K562 (cell line): Measurements from ENCODE around the gene HMOX2. TPM values are rescaled to one million over a fixed set of nuclear protein-coding genes. Genes with fewer than 3 reads are reported as not detected.

ENCODE experiments used
- ATAC-seq: fragments of 200-7000 bp; cut with Tn5 transposase; 3 replicates; pipeline ENCODE4 v1.9.1; 2020; ENCODE audit warnings: moderate library complexity
- BruUV-seq: library from RNA; stranded (reverse); fragments of 400-500 nt; replicated peaks from 2 replicates; lab custom pipeline; 2021; lab: Mats Ljungman, UMichigan
- CTCF ChIA-PET: fragments of 300-600 bp; formaldehyde crosslinking; extraction: SDS; loops from one replicate; lab custom pipeline; 2021; ENCODE audit warnings: low intra/inter-chr PET ratio; lab: Yijun Ruan, JAX
- POLR2A ChIA-PET: fragments of 300-600, 350-650 bp; sonication (Branson Sonifier 250); formaldehyde crosslinking; extraction: SDS; loops from one replicate; lab custom pipeline; 2021; ENCODE audit warnings: antibody characterized with exemption, inconsistent platforms; lab: Yijun Ruan, JAX
- DNase-seq, 4 experiments: peaks; one replicate each; pipeline versions ENCODE4 v3.0.0 to v3.0.0-alpha.2; 2011 to 2018; ENCODE audit warnings: low spot score in 3 of 4, mixed read lengths in 3 of 4; ENCODE audit errors: extremely low read depth in 1 of 4
- FAIRE-seq: peaks from 2 replicates; lab custom pipeline; 2011; peaks lifted over from hg19 to GRCh38; lab: Jason Lieb, UNC
- H2AFZ ChIP-seq: 2 replicates; pipeline ENCODE4 v1.6.0; 2011; ENCODE audit warnings: low read depth, low read length, control low read depth, inconsistent platforms
- H3K27ac ChIP-seq: fragments of 200-600 bp; 3 replicates; pipeline ENCODE4 v1.8.0; 2011; ENCODE audit warnings: low read depth, mild to moderate bottlenecking, control low read depth, inconsistent platforms, low read length, moderate library complexity, mixed read lengths; ENCODE audit errors: extremely low read depth
- H3K27me3 ChIP-seq, 2 experiments: fragments of 300-600 bp in 1 of 2; 2 replicates in 1 of 2; 3 replicates in 1 of 2; pipeline versions ENCODE4 v1.6.0 to v1.8.0; 2011; ENCODE audit warnings: inconsistent platforms in 2 of 2, low read length in 2 of 2, mild to moderate bottlenecking in 1 of 2, mixed read lengths in 1 of 2, moderate library complexity in 1 of 2; ENCODE audit not compliant: control insufficient read depth in 2 of 2, insufficient read depth in 2 of 2
- H3K36me3 ChIP-seq: fragments of 300-600 bp; 3 replicates; pipeline ENCODE4 v1.8.0; 2011; ENCODE audit warnings: mild to moderate bottlenecking, low read length, inconsistent platforms; ENCODE audit not compliant: control insufficient read depth, insufficient read depth
- H3K4me1 ChIP-seq, 2 experiments: fragments of 200-600 bp in 1 of 2; replicated peaks in 1 of 2; 2 replicates in 1 of 2; 3 replicates in 1 of 2; pipeline versions ENCODE4 v1.5.1 to v1.8.0; 2011; ENCODE audit warnings: inconsistent platforms in 2 of 2, low read length in 2 of 2, mild to moderate bottlenecking in 1 of 2, mixed read lengths in 1 of 2, moderate library complexity in 1 of 2; ENCODE audit not compliant: control insufficient read depth in 2 of 2, insufficient read depth in 2 of 2
- H3K4me2 ChIP-seq: 2 replicates; pipeline ENCODE4 v1.6.1; 2011; ENCODE audit warnings: low read length, control low read depth, inconsistent platforms, mixed read lengths; ENCODE audit not compliant: insufficient read depth
- H3K4me3 ChIP-seq: fragments of 200-600 bp; sonication (generic), shearing (Covaris generic); 2 replicates; pipeline ENCODE4 v1.5.1; 2016; ENCODE audit warnings: control low read depth, inconsistent platforms
- H3K79me2 ChIP-seq: fragments of 200-600 bp; 3 replicates; pipeline ENCODE4 v1.8.0; 2011; ENCODE audit warnings: low read length, inconsistent platforms; ENCODE audit not compliant: control insufficient read depth, insufficient read depth
- H3K9ac ChIP-seq, 2 experiments: 2 replicates each; pipeline versions ENCODE4 v1.6.0 to v1.6.1; 2011; ENCODE audit warnings: low read depth in 2 of 2, low read length in 2 of 2, control low read depth in 1 of 2, inconsistent platforms in 1 of 2, mild to moderate bottlenecking in 1 of 2, mixed read lengths in 1 of 2; ENCODE audit not compliant: insufficient read depth in 1 of 2
- H3K9me1 ChIP-seq: one replicate; pipeline ENCODE4 v1.6.0; 2011; ENCODE audit warnings: inconsistent platforms, mild to moderate bottlenecking, low read length, moderate library complexity; ENCODE audit not compliant: control insufficient read depth, insufficient read depth
- H3K9me3 ChIP-seq: replicated peaks from 2 replicates; pipeline ENCODE4 v1.5.1; 2011; ENCODE audit warnings: low read depth, low read length, inconsistent platforms; ENCODE audit not compliant: control insufficient read depth, insufficient read depth
- H4K20me1 ChIP-seq: replicated peaks from 2 replicates; pipeline ENCODE4 v1.6.1; 2011; ENCODE audit warnings: low read length, inconsistent platforms, mixed read lengths; ENCODE audit not compliant: control insufficient read depth, insufficient read depth
- FOS ChIP-seq: IDR thresholded peaks from 3 replicates; pipeline ENCODE4 v1.6.1; 2011; ENCODE audit not compliant: insufficient read length; ENCODE audit errors: extremely low read depth
- HIVEP1 ChIP-seq: fragments of 250-450 bp; sonication (Bioruptor Pico); IDR thresholded peaks from 2 replicates; pipeline ENCODE4 v1.4.0; 2020; ENCODE audit warnings: mild to moderate bottlenecking
- LARP7 ChIP-seq: fragments of 450-650 bp; IDR thresholded peaks from 2 replicates; pipeline ENCODE4 v1.6.1; 2016
- MCM3 ChIP-seq: fragments of 450-650 bp; IDR thresholded peaks from 2 replicates; pipeline ENCODE4 v1.6.1; 2016
- ZNF23 ChIP-seq: fragments of 250-450 bp; sonication (Bioruptor Pico); IDR thresholded peaks from 2 replicates; pipeline ENCODE4 v1.4.0; 2020; ENCODE audit warnings: mild to moderate bottlenecking
- WGBS: fragments of 100-300 bp; shearing (Covaris generic); methylation state at CpG from one replicate; pipeline ENCODE4 v1.1.6; 2016; ENCODE audit warnings: low coverage, mixed read lengths; ENCODE audit not compliant: insufficient coverage; ENCODE audit errors: missing lambda C conversion rate; 5-methylcytosine and 5-hydroxymethylcytosine counted together
- in situ Hi-C: fragments of 300-500 bp; cut with MboI; formaldehyde crosslinking; loops from 4 replicates; pipeline ENCODE4 v1.15.0; 2018; ENCODE audit warnings: inconsistent platforms, mixed read lengths
- intact Hi-C: fragments of 100-400 bp; cut with micrococcal nuclease; formaldehyde crosslinking; loops from 2 replicates; pipeline ENCODE4 v1.14.2; 2022
- polyA plus RNA-seq, 8 experiments: library from polyadenylated mRNA; depleted of rRNA in 4 of 8; stranded (reverse) in 5 of 8; unstranded in 3 of 8; fragments of >200 nt; fragmentation: Nextera tagmentation in 2 of 8; fragmentation: Illumina TruSeq in 1 of 8; extraction: Ambion mirVana in 2 of 8; extraction: Trizol in 1 of 8; gene quantifications; 2 replicates each; pipeline versions ENCODE4 v1.2.1 to v1.2.3, GENCODE V29; 2011 to 2014; ENCODE audit warnings: inconsistent platforms in 1 of 8, missing spikeins in 1 of 8
- total RNA-seq, 7 experiments: library from RNA; depleted of rRNA in 6 of 7; stranded (reverse); fragments of >200 nt in 6 of 7; fragmentation: Illumina TruSeq in 2 of 7; extraction: Trizol in 2 of 7; gene quantifications; 2 replicates each; pipeline versions ENCODE4 v1.2.1 to v1.2.3, GENCODE V29; 2011 to 2021; ENCODE audit warnings: low replicate concordance in 1 of 7
- TF ChIP-seq, protein P1 (sequence below): sonication (generic); formaldehyde crosslinking; IDR thresholded peaks from 2 replicates; pipeline ENCODE4 v1.8.1; 2023; ENCODE audit warnings: mild to moderate bottlenecking, missing genetic modification reagents

The HMOX2 gene
- total and polyA plus RNA-seq, 9 of the 15 experiments (the other 6 are each of a cell fraction or from before 2014, with no cell fraction given) = 26.8 to 87.4 (median 57.4) TPM

- ATAC-seq (no peak), FAIRE-seq (no peak), DNase-seq (no peak)
- Histone ChIP-seq H3K4me1 (peaks cover 5 to 9% of the 10 kb centered on the region in 2 experiments; a peak in 4 of 5 replicates), H3K4me3 (no peak overlapping the region), H3K27me3 (peaks cover 6 to 40% of the 10 kb centered on the region in 2 experiments; a peak in 4 of 5 replicates), H2AFZ (no peak overlapping the region), H3K79me2 (no peaks in the 10 kb centered on the region), H3K9me1 (no peaks in the 10 kb centered on the region), H3K9ac (no peak overlapping the region), H3K9me3 (no peaks in the 10 kb centered on the region), H4K20me1 (no peaks in the 10 kb centered on the region), H3K27ac (no peak overlapping the region), H3K4me2 (no peak overlapping the region), H3K36me3 (no peaks in the 10 kb centered on the region)
- WGBS = 30% methylated on average over 8 of the region's 8 CpGs
- BruUV-seq = no TSS peak
- TF ChIP-seq, protein P1, sequence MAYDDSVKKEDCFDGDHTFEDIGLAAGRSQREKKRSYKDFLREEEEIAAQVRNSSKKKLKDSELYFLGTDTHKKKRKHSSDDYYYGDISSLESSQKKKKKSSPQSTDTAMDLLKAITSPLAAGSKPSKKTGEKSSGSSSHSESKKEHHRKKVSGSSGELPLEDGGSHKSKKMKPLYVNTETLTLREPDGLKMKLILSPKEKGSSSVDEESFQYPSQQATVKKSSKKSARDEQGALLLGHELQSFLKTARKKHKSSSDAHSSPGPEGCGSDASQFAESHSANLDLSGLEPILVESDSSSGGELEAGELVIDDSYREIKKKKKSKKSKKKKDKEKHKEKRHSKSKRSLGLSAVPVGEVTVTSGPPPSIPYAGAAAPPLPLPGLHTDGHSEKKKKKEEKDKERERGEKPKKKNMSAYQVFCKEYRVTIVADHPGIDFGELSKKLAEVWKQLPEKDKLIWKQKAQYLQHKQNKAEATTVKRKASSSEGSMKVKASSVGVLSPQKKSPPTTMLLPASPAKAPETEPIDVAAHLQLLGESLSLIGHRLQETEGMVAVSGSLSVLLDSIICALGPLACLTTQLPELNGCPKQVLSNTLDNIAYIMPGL (CRISPR knock-in tag) = no peak
- TF ChIP-seq FOS = no peak
- no peak for TF ChIP-seq MCM3
- no peak for TF ChIP-seq HIVEP1
- TF ChIP-seq ZNF23 (CRISPR knock-in tag) = no peak
- no peak for TF ChIP-seq LARP7
- in situ Hi-C loops = no loop called here
- ChIA-PET CTCF (no interaction called here), POLR2A (interaction anchor here (1.0 to 1.2 kb wide), 2 partner anchors 10 to 75 kb away, joined by 3 read pairs; no protein-coding TSS in a partner anchor)
- intact Hi-C loops = no loop called here
Observed at GRCh38 chr16:4531811-4532210, 55.6 kb downstream of the HMOX2 start.
